Hypothalamus (tissue), 51 donors: ENCODE results near the gene CHCHD6.

Experiments
- DNase-seq, 51 donors: peaks; one replicate each; lab custom pipeline; 2025; lab: John Stamatoyannopoulos, UW

The CHCHD6 gene

GRCh38 chr3:126913524-126913923, 209.5 kb downstream of the CHCHD6 start:
- DNase-seq = no peak

- no peak for DNase-seq
Measured at GRCh38 chr3:126914226-126914625, 210.2 kb downstream of the CHCHD6 start.

- DNase-seq = no peak
Measured at GRCh38 chr3:126915015-126915414, 211.0 kb downstream of the CHCHD6 start.

- no peak for DNase-seq
Measured at GRCh38 chr3:126916546-126916945, 212.5 kb downstream of the CHCHD6 start.

- DNase-seq = no peak
Measured at GRCh38 chr3:126917232-126917804, 213.3 kb downstream of the CHCHD6 start.

GRCh38 chr3:126918355-126918821, 214.3 kb downstream of the CHCHD6 start:
- no peak for DNase-seq

- no peak for DNase-seq
Measured at GRCh38 chr3:126921085-126921824, 217.2 kb downstream of the CHCHD6 start.

GRCh38 chr3:126922466-126922865, 218.4 kb downstream of the CHCHD6 start:
- DNase-seq = no peak

GRCh38 chr3:126923423-126923822, 219.4 kb downstream of the CHCHD6 start:
- DNase-seq = no peak

- DNase-seq = no peak
Measured at GRCh38 chr3:126923895-126924294, 219.9 kb downstream of the CHCHD6 start.

- no peak for DNase-seq
Measured at GRCh38 chr3:126924458-126924857, 220.4 kb downstream of the CHCHD6 start.

GRCh38 chr3:126925411-126926171, 221.6 kb downstream of the CHCHD6 start:
- peak in 10 of 51 donors; percentile 18 to 42 (median 26) for DNase-seq

GRCh38 chr3:126926684-126927400, 222.8 kb downstream of the CHCHD6 start:
- peak in 3 of 51 donors; percentile 20 to 42 (median 26) for DNase-seq

GRCh38 chr3:126927401-126927750, 223.3 kb downstream of the CHCHD6 start:
- no peak for DNase-seq

GRCh38 chr3:126927846-126928245, 223.8 kb downstream of the CHCHD6 start:
- DNase-seq = no peak

- no peak for DNase-seq
Measured at GRCh38 chr3:126928921-126929474, 225.0 kb downstream of the CHCHD6 start.

- no peak for DNase-seq
Measured at GRCh38 chr3:126930936-126931600, 227.0 kb downstream of the CHCHD6 start.

GRCh38 chr3:126931806-126932187, 227.8 kb downstream of the CHCHD6 start:
- DNase-seq = no peak

- DNase-seq = no peak
Measured at GRCh38 chr3:126932188-126932931, 228.3 kb downstream of the CHCHD6 start.
